ENCODE measurements around the gene CHCHD6. TPM values are rescaled to one million over a fixed set of nuclear protein-coding genes. Genes with fewer than 3 reads are reported as not detected.

The CHCHD6 gene
- total and polyA plus RNA-seq, 2 donors from 2014 or later, result 10.7 to 35.2 TPM

DNA sequence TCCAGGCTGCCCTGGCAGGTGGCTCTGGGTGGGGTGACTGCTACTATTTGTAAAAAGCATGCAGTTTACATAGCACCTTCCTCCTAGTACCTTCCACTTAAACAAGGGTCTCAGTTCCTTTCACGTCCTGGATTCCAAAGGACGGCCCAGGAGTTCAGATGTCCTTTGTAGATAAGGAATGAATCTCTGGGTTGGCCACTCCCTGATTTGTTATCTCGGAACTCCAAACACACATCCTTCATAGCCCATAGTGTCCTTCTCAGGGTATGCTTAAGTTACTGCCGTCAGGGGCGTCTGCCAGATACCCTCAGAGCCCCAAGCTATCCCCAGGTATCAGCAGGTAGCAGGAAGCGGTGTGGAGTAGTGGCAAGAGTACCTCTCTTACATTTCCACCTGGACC is 177.8 kb downstream of the CHCHD6 start:
- H3K27ac ChIP-seq (ENCODE audit: low read depth in 2 of 2, low read length in 2 of 2), result no peak overlapping the region
- intact Hi-C loops (cut with DNase I), result no loop called here
- DNase-seq, result no peak
- no peak for FAIRE-seq
- no peak for TF ChIP-seq CTCF (IDR thresholded peaks at IDR 0.05; ENCODE audit: borderline replicate concordance, extremely low read depth, insufficient read depth)
- H3K9me3 ChIP-seq (ENCODE audit: control insufficient read depth in 2 of 3, insufficient read depth in 1 of 3, low read length in 3 of 3), result no peaks in the 10 kb centered on the region
- no peaks in the 10 kb centered on the region for H3K36me3 ChIP-seq (ENCODE audit: control insufficient read depth in 2 of 3, insufficient read depth in 3 of 3, low read length in 3 of 3)
- no peaks in the 10 kb centered on the region for H3K27me3 ChIP-seq (ENCODE audit: control insufficient read depth, insufficient read depth, low read length)
- H3K9ac ChIP-seq (ENCODE audit: low read length in 3 of 3), result no peak overlapping the region
- no peaks in the 10 kb centered on the region for H3K4me1 ChIP-seq (ENCODE audit: control insufficient read depth in 2 of 3, insufficient read depth in 2 of 3, low read depth in 1 of 3, low read length in 3 of 3)
- H3K4me3 ChIP-seq (ENCODE audit: low read length in 3 of 3), result no peak overlapping the region

GRCh38 chr3:126883241-126883640 is 179.2 kb downstream of the CHCHD6 start:
- DNase-seq (no peak), FAIRE-seq (no peak)
- Histone ChIP-seq H3K27ac (ENCODE audit: low read depth in 2 of 2, low read length in 2 of 2) (no peak overlapping the region), H3K9me3 (ENCODE audit: control insufficient read depth in 2 of 3, insufficient read depth in 1 of 3, low read length in 3 of 3) (no peaks in the 10 kb centered on the region), H3K9ac (ENCODE audit: low read length in 3 of 3) (no peak overlapping the region), H3K4me1 (ENCODE audit: control insufficient read depth in 2 of 3, insufficient read depth in 2 of 3, low read depth in 1 of 3, low read length in 3 of 3) (no peaks in the 10 kb centered on the region), H3K27me3 (ENCODE audit: control insufficient read depth, insufficient read depth, low read length) (no peaks in the 10 kb centered on the region), H3K4me3 (ENCODE audit: low read length in 3 of 3) (no peak overlapping the region), H3K36me3 (ENCODE audit: control insufficient read depth in 2 of 3, insufficient read depth in 3 of 3, low read length in 3 of 3) (no peaks in the 10 kb centered on the region)
- TF ChIP-seq CTCF (IDR thresholded peaks at IDR 0.05; ENCODE audit: borderline replicate concordance, extremely low read depth, insufficient read depth), result no peak
- intact Hi-C loops (cut with DNase I), result no loop called here

- H3K27me3 ChIP-seq (ENCODE audit: control insufficient read depth, insufficient read depth, low read length), result no peaks in the 10 kb centered on the region
- H3K4me3 ChIP-seq (ENCODE audit: low read length in 3 of 3), result no peak overlapping the region
- intact Hi-C loops (cut with DNase I), result no loop called here
- no peaks in the 10 kb centered on the region for H3K4me1 ChIP-seq (ENCODE audit: control insufficient read depth in 2 of 3, insufficient read depth in 2 of 3, low read depth in 1 of 3, low read length in 3 of 3)
- H3K27ac ChIP-seq (ENCODE audit: low read depth in 2 of 2, low read length in 2 of 2), result no peak overlapping the region
- no peak for FAIRE-seq
- no peaks in the 10 kb centered on the region for H3K9me3 ChIP-seq (ENCODE audit: control insufficient read depth in 2 of 3, insufficient read depth in 1 of 3, low read length in 3 of 3)
- TF ChIP-seq CTCF (IDR thresholded peaks at IDR 0.05; ENCODE audit: borderline replicate concordance, extremely low read depth, insufficient read depth), result no peak
- H3K36me3 ChIP-seq (ENCODE audit: control insufficient read depth in 2 of 3, insufficient read depth in 3 of 3, low read length in 3 of 3), result no peaks in the 10 kb centered on the region
- H3K9ac ChIP-seq (ENCODE audit: low read length in 3 of 3), result no peak overlapping the region
- DNase-seq, result no peak
Measured at GRCh38 chr3:126885425-126885824, 181.4 kb downstream of the CHCHD6 start.

GRCh38 chr3:126886217-126886616 is 182.2 kb downstream of the CHCHD6 start:
- Histone ChIP-seq H3K4me3 (ENCODE audit: low read length in 3 of 3) (no peak overlapping the region), H3K27me3 (ENCODE audit: control insufficient read depth, insufficient read depth, low read length) (no peaks in the 10 kb centered on the region), H3K4me1 (ENCODE audit: control insufficient read depth in 2 of 3, insufficient read depth in 2 of 3, low read depth in 1 of 3, low read length in 3 of 3) (no peaks in the 10 kb centered on the region), H3K9me3 (ENCODE audit: control insufficient read depth in 2 of 3, insufficient read depth in 1 of 3, low read length in 3 of 3) (no peaks in the 10 kb centered on the region), H3K27ac (ENCODE audit: low read depth in 2 of 2, low read length in 2 of 2) (no peak overlapping the region), H3K36me3 (ENCODE audit: control insufficient read depth in 2 of 3, insufficient read depth in 3 of 3, low read length in 3 of 3) (no peaks in the 10 kb centered on the region), H3K9ac (ENCODE audit: low read length in 3 of 3) (no peak overlapping the region)
- FAIRE-seq, result no peak
- no peak for TF ChIP-seq CTCF (IDR thresholded peaks at IDR 0.05; ENCODE audit: borderline replicate concordance, extremely low read depth, insufficient read depth)
- intact Hi-C loops (cut with DNase I), result no loop called here
- DNase-seq, result no peak

Data from kidney (tissue), 14 donors.